ENCODE data around the gene AFF2.
"Not testable (repeated sequence)": the region's sequence is repeated elsewhere in the genome, so short reads cannot be mapped to it uniquely, and the experiment has no call there.

AFF2 gene

GRCh38 chrX:148664171-148664570 lies 163.8 kb downstream of the AFF2 start:
- H3K27ac ChIP-seq (replicated peaks; ENCODE audit: low read length): no peak overlapping the region
- H3K9ac ChIP-seq (ENCODE audit: low read depth, low read length, poor library complexity): no peak overlapping the region
- H2AK5ac ChIP-seq (ENCODE audit: low read depth, low read length): no peak overlapping the region
- H3K14ac ChIP-seq (ENCODE audit: low read length): no peak overlapping the region
- H4K91ac ChIP-seq (ENCODE audit: low read depth, low read length, poor library complexity): no peak overlapping the region
- WGBS, 2 donors (ENCODE audit: extremely low coverage in 2 of 2, insufficient read length in 2 of 2, insufficient replicate concordance in 1 of 2): no CpG with 5 or more reads among the region's 1 CpG
- peaks cover 0 to 3% of the 10 kb centered on the region in 2 donors for H3K9me3 ChIP-seq (replicated peaks in 1 of 2; ENCODE audit: control insufficient read depth in 2 of 2, insufficient read depth in 1 of 2, low read depth in 1 of 2, low read length in 2 of 2)
- no peak overlapping the region for H2BK12ac ChIP-seq (ENCODE audit: low read length)
- no peak overlapping the region for H2AFZ ChIP-seq (ENCODE audit: low read length)
- no peak overlapping the region for H3K4ac ChIP-seq (ENCODE audit: low read length)
- H3K4me2 ChIP-seq (ENCODE audit: insufficient read depth, low read length, poor library complexity, severe bottlenecking): no peak overlapping the region
- no peak overlapping the region for H2BK15ac ChIP-seq (ENCODE audit: low read length)
- no peaks in the 10 kb centered on the region for H3K36me3 ChIP-seq (replicated peaks in 1 of 2; ENCODE audit: control insufficient read depth in 2 of 2, insufficient read depth in 2 of 2, low read length in 2 of 2)
- no peak overlapping the region for H2BK120ac ChIP-seq (ENCODE audit: low read depth, low read length)
- no peak overlapping the region for H4K8ac ChIP-seq (ENCODE audit: low read depth, low read length)
- H3K79me1 ChIP-seq (ENCODE audit: low read depth, low read length): no peaks in the 10 kb centered on the region
- no peak overlapping the region for H3K23ac ChIP-seq (ENCODE audit: low read depth, low read length, poor library complexity)
- no peaks in the 10 kb centered on the region for H3K4me1 ChIP-seq (ENCODE audit: control insufficient read depth in 2 of 2, insufficient read depth in 1 of 2, low read depth in 1 of 2, low read length in 2 of 2)
- H3K4me3 ChIP-seq (ENCODE audit: low read length in 2 of 2): no peak overlapping the region
- H2BK5ac ChIP-seq (ENCODE audit: low read length): no peak overlapping the region
- no peak overlapping the region for H3K18ac ChIP-seq (ENCODE audit: low read length)
- DNase-seq (ENCODE audit: low spot score): no peak
- no peaks in the 10 kb centered on the region for H3K27me3 ChIP-seq (ENCODE audit: control insufficient read depth in 3 of 3, insufficient read depth in 3 of 3, low read depth in 1 of 3, low read length in 3 of 3)

GRCh38 chrX:148664995-148665394 lies 164.6 kb downstream of the AFF2 start:
- Histone ChIP-seq H2BK5ac (ENCODE audit: low read length) (no peak overlapping the region), H2AK5ac (ENCODE audit: low read depth, low read length) (no peak overlapping the region), H3K4me1 (ENCODE audit: control insufficient read depth in 2 of 2, insufficient read depth in 1 of 2, low read depth in 1 of 2, low read length in 2 of 2) (no peaks in the 10 kb centered on the region), H3K23ac (ENCODE audit: low read depth, low read length, poor library complexity) (no peak overlapping the region), H4K8ac (ENCODE audit: low read depth, low read length) (no peak overlapping the region), H3K4me3 (ENCODE audit: low read length in 2 of 2) (no peak overlapping the region), H3K9ac (ENCODE audit: low read depth, low read length, poor library complexity) (no peak overlapping the region), H3K79me1 (ENCODE audit: low read depth, low read length) (no peaks in the 10 kb centered on the region), H3K4me2 (ENCODE audit: insufficient read depth, low read length, poor library complexity, severe bottlenecking) (no peak overlapping the region), H2BK15ac (ENCODE audit: low read length) (no peak overlapping the region), H3K4ac (ENCODE audit: low read length) (no peak overlapping the region), H3K9me3 (replicated peaks in 1 of 2; ENCODE audit: control insufficient read depth in 2 of 2, insufficient read depth in 1 of 2, low read depth in 1 of 2, low read length in 2 of 2) (peaks cover 0 to 3% of the 10 kb centered on the region in 2 donors), H3K36me3 (replicated peaks in 1 of 2; ENCODE audit: control insufficient read depth in 2 of 2, insufficient read depth in 2 of 2, low read length in 2 of 2) (no peaks in the 10 kb centered on the region), H2AFZ (ENCODE audit: low read length) (no peak overlapping the region), H3K27me3 (ENCODE audit: control insufficient read depth in 3 of 3, insufficient read depth in 3 of 3, low read depth in 1 of 3, low read length in 3 of 3) (no peaks in the 10 kb centered on the region), H3K27ac (replicated peaks; ENCODE audit: low read length) (no peak overlapping the region), H2BK12ac (ENCODE audit: low read length) (no peak overlapping the region), H4K91ac (ENCODE audit: low read depth, low read length, poor library complexity) (no peak overlapping the region), H3K14ac (ENCODE audit: low read length) (no peak overlapping the region), H2BK120ac (ENCODE audit: low read depth, low read length) (no peak overlapping the region), H3K18ac (ENCODE audit: low read length) (no peak overlapping the region)
- DNase-seq (ENCODE audit: low spot score): no peak
- WGBS, 2 donors (ENCODE audit: extremely low coverage in 2 of 2, insufficient read length in 2 of 2, insufficient replicate concordance in 1 of 2): no CpG with 5 or more reads among the region's 3 CpGs

GRCh38 chrX:148669175-148669574 lies 168.8 kb downstream of the AFF2 start:
- H2BK120ac ChIP-seq (ENCODE audit: low read depth, low read length); DNase-seq (ENCODE audit: low spot score); H2AFZ ChIP-seq (ENCODE audit: low read length); H3K4me2 ChIP-seq (ENCODE audit: insufficient read depth, low read length, poor library complexity, severe bottlenecking); H4K8ac ChIP-seq (ENCODE audit: low read depth, low read length); H2BK5ac ChIP-seq (ENCODE audit: low read length); H3K9me3 ChIP-seq (replicated peaks in 1 of 2; ENCODE audit: control insufficient read depth in 2 of 2, insufficient read depth in 1 of 2, low read depth in 1 of 2, low read length in 2 of 2); H3K4me1 ChIP-seq (ENCODE audit: control insufficient read depth in 2 of 2, insufficient read depth in 1 of 2, low read depth in 1 of 2, low read length in 2 of 2); H4K91ac ChIP-seq (ENCODE audit: low read depth, low read length, poor library complexity); H3K36me3 ChIP-seq (replicated peaks in 1 of 2; ENCODE audit: control insufficient read depth in 2 of 2, insufficient read depth in 2 of 2, low read length in 2 of 2); H2BK12ac ChIP-seq (ENCODE audit: low read length); H3K18ac ChIP-seq (ENCODE audit: low read length); H2BK15ac ChIP-seq (ENCODE audit: low read length); H3K4me3 ChIP-seq (ENCODE audit: low read length in 2 of 2); H3K9ac ChIP-seq (ENCODE audit: low read depth, low read length, poor library complexity); H3K79me1 ChIP-seq (ENCODE audit: low read depth, low read length); H3K27ac ChIP-seq (replicated peaks; ENCODE audit: low read length); H3K14ac ChIP-seq (ENCODE audit: low read length); H2AK5ac ChIP-seq (ENCODE audit: low read depth, low read length); H3K27me3 ChIP-seq (ENCODE audit: control insufficient read depth in 3 of 3, insufficient read depth in 3 of 3, low read depth in 1 of 3, low read length in 3 of 3); H3K23ac ChIP-seq (ENCODE audit: low read depth, low read length, poor library complexity); H3K4ac ChIP-seq (ENCODE audit: low read length): not testable (repeated sequence)
- no CpG with 5 or more reads among the region's 3 CpGs for WGBS, 2 donors (ENCODE audit: extremely low coverage in 2 of 2, insufficient read length in 2 of 2, insufficient replicate concordance in 1 of 2)

GRCh38 chrX:148670277-148670676 lies 169.9 kb downstream of the AFF2 start:
- H4K8ac ChIP-seq (ENCODE audit: low read depth, low read length): no peak overlapping the region
- no peaks in the 10 kb centered on the region for H3K4me1 ChIP-seq (ENCODE audit: control insufficient read depth in 2 of 2, insufficient read depth in 1 of 2, low read depth in 1 of 2, low read length in 2 of 2)
- H3K18ac ChIP-seq (ENCODE audit: low read length): no peak overlapping the region
- no peak overlapping the region for H2AFZ ChIP-seq (ENCODE audit: low read length)
- H2BK120ac ChIP-seq (ENCODE audit: low read depth, low read length): no peak overlapping the region
- no peak overlapping the region for H3K4me3 ChIP-seq (ENCODE audit: low read length in 2 of 2)
- no peak overlapping the region for H3K9ac ChIP-seq (ENCODE audit: low read depth, low read length, poor library complexity)
- H3K14ac ChIP-seq (ENCODE audit: low read length): no peak overlapping the region
- no peak overlapping the region for H3K4me2 ChIP-seq (ENCODE audit: insufficient read depth, low read length, poor library complexity, severe bottlenecking)
- H2BK12ac ChIP-seq (ENCODE audit: low read length): no peak overlapping the region
- no peak overlapping the region for H3K4ac ChIP-seq (ENCODE audit: low read length)
- no peak for DNase-seq (ENCODE audit: low spot score)
- no peak overlapping the region for H2BK15ac ChIP-seq (ENCODE audit: low read length)
- H3K9me3 ChIP-seq (replicated peaks in 1 of 2; ENCODE audit: control insufficient read depth in 2 of 2, insufficient read depth in 1 of 2, low read depth in 1 of 2, low read length in 2 of 2): peaks cover 0 to 2% of the 10 kb centered on the region in 2 donors
- H3K27ac ChIP-seq (replicated peaks; ENCODE audit: low read length): no peak overlapping the region
- no peaks in the 10 kb centered on the region for H3K36me3 ChIP-seq (replicated peaks in 1 of 2; ENCODE audit: control insufficient read depth in 2 of 2, insufficient read depth in 2 of 2, low read length in 2 of 2)
- WGBS, 2 donors (ENCODE audit: extremely low coverage in 2 of 2, insufficient read length in 2 of 2, insufficient replicate concordance in 1 of 2): no CpG with 5 or more reads among the region's 3 CpGs
- H2AK5ac ChIP-seq (ENCODE audit: low read depth, low read length): no peak overlapping the region
- H3K27me3 ChIP-seq (ENCODE audit: control insufficient read depth in 3 of 3, insufficient read depth in 3 of 3, low read depth in 1 of 3, low read length in 3 of 3): no peaks in the 10 kb centered on the region
- H2BK5ac ChIP-seq (ENCODE audit: low read length): no peak overlapping the region
- no peak overlapping the region for H3K23ac ChIP-seq (ENCODE audit: low read depth, low read length, poor library complexity)
- H4K91ac ChIP-seq (ENCODE audit: low read depth, low read length, poor library complexity): no peak overlapping the region
- H3K79me1 ChIP-seq (ENCODE audit: low read depth, low read length): no peaks in the 10 kb centered on the region

Data from neuronal stem cell (in vitro differentiated cells).